Thymus (tissue), 11 donors: ENCODE measurements around the gene UNC5A. TPM values are rescaled to one million over a fixed set of nuclear protein-coding genes. Genes with fewer than 3 reads are reported as not detected.
A peak's percentile ranks its signal among the peaks of the same experiment; 100 is the strongest.

ENCODE experiments used
- DNase-seq, 9 donors: peaks; one replicate each; pipeline ENCODE4 v3.0.0-alpha.2; 2013; ENCODE audit warnings: low spot score in 9 of 9, low read depth in 6 of 9, missing footprints in 1 of 9
- H3K27ac ChIP-seq, 2 donors: one replicate each; pipeline ENCODE4 v1.5.1; 2013; ENCODE audit warnings: control low read depth in 1 of 2, low read depth in 1 of 2, low read length in 1 of 2, mild to moderate bottlenecking in 1 of 2, moderate library complexity in 1 of 2
- H3K27me3 ChIP-seq, 2 donors: one replicate each; pipeline ENCODE4 v1.5.1; 2013; ENCODE audit warnings: low read length in 1 of 2; ENCODE audit not compliant: control insufficient read depth in 2 of 2, insufficient read depth in 1 of 2
- H3K36me3 ChIP-seq, 2 donors: one replicate each; pipeline ENCODE4 v1.5.1; 2013; ENCODE audit warnings: low read length in 1 of 2, mild to moderate bottlenecking in 1 of 2, moderate library complexity in 1 of 2; ENCODE audit not compliant: control insufficient read depth in 2 of 2, insufficient read depth in 2 of 2
- H3K4me1 ChIP-seq, 2 donors: one replicate each; pipeline ENCODE4 v1.5.1; 2013; ENCODE audit warnings: low read length in 2 of 2; ENCODE audit not compliant: control insufficient read depth in 2 of 2, insufficient read depth in 2 of 2
- H3K4me3 ChIP-seq, 2 donors: one replicate each; pipeline ENCODE4 v1.5.1; 2013; ENCODE audit warnings: low read length in 2 of 2, control low read depth in 1 of 2, mild to moderate bottlenecking in 1 of 2
- H3K9me3 ChIP-seq, 2 donors: one replicate each; pipeline ENCODE4 v1.5.1; 2013; ENCODE audit warnings: low read length in 1 of 2, mild to moderate bottlenecking in 1 of 2; ENCODE audit not compliant: control insufficient read depth in 2 of 2, insufficient read depth in 1 of 2
- WGBS: extraction: QIAGEN DNeasy Blood & Tissue Kit; methylation state at CpG from one replicate; pipeline ENCODE4 v1.1.7; 2013; 5-methylcytosine and 5-hydroxymethylcytosine counted together
- polyA plus RNA-seq: library from polyadenylated mRNA; stranded (reverse); fragments of 200-250 nt; gene quantifications from one replicate; pipeline ENCODE4 v1.2.3, GENCODE V29; 2013
- total RNA-seq: library from RNA; stranded (reverse); fragments of 120-200 nt; gene quantifications from one replicate; pipeline ENCODE4 v1.2.4, GENCODE V29; 2013
- donor health status: healthy.

Gene UNC5A
- total and polyA plus RNA-seq, 2 donors: 0.28 to 0.30 TPM

- no peaks in the 10 kb centered on the region for H3K4me1 ChIP-seq
- H3K27me3 ChIP-seq: peaks cover 0 to 50% of the 10 kb centered on the region in 2 donors
- WGBS: 70% methylated on average over 21 of the region's 21 CpGs
- no peaks in the 10 kb centered on the region for H3K36me3 ChIP-seq
- no peak for DNase-seq
- H3K4me3 ChIP-seq: no peak overlapping the region
- H3K9me3 ChIP-seq: no peaks in the 10 kb centered on the region
- no peak overlapping the region for H3K27ac ChIP-seq
Measured at GRCh38 chr5:176797456-176798050, 12.8 kb upstream of the UNC5A start.

- Histone ChIP-seq H3K4me3 (no peak overlapping the region), H3K4me1 (no peaks in the 10 kb centered on the region), H3K27me3 (peaks cover 0 to 49% of the 10 kb centered on the region in 2 donors), H3K27ac (no peak overlapping the region), H3K36me3 (no peaks in the 10 kb centered on the region), H3K9me3 (no peaks in the 10 kb centered on the region)
- DNase-seq: no peak
- WGBS: 90% methylated on average over 33 of the region's 33 CpGs
Measured at GRCh38 chr5:176798086-176798876, 12.1 kb upstream of the UNC5A start.

- WGBS: 89% methylated on average over 12 of the region's 12 CpGs
- H3K4me1 ChIP-seq: no peaks in the 10 kb centered on the region
- H3K27ac ChIP-seq: no peak overlapping the region
- no peak for DNase-seq
- no peaks in the 10 kb centered on the region for H3K9me3 ChIP-seq
- H3K27me3 ChIP-seq: peaks cover 0 to 47% of the 10 kb centered on the region in 2 donors
- H3K4me3 ChIP-seq: no peak overlapping the region
- no peaks in the 10 kb centered on the region for H3K36me3 ChIP-seq
Measured at GRCh38 chr5:176798949-176799348, 11.4 kb upstream of the UNC5A start.

GRCh38 chr5:176799488-176799887, 10.9 kb upstream of the UNC5A start:
- Histone ChIP-seq H3K4me1 (no peaks in the 10 kb centered on the region), H3K27ac (no peak overlapping the region), H3K4me3 (no peak overlapping the region), H3K9me3 (no peaks in the 10 kb centered on the region), H3K27me3 (peaks cover 0 to 47% of the 10 kb centered on the region in 2 donors), H3K36me3 (no peaks in the 10 kb centered on the region)
- DNase-seq: no peak
- WGBS: 94% methylated on average over 12 of the region's 12 CpGs

- Histone ChIP-seq H3K27ac (no peak overlapping the region), H3K4me3 (no peak overlapping the region), H3K9me3 (no peaks in the 10 kb centered on the region), H3K27me3 (peaks cover 0 to 43% of the 10 kb centered on the region in 2 donors), H3K4me1 (no peaks in the 10 kb centered on the region), H3K36me3 (no peaks in the 10 kb centered on the region)
- WGBS: 97% methylated on average over 6 of the region's 6 CpGs
- no peak for DNase-seq
Measured at GRCh38 chr5:176800024-176800423, 10.3 kb upstream of the UNC5A start.

- Histone ChIP-seq H3K9me3 (no peaks in the 10 kb centered on the region), H3K27ac (no peak overlapping the region), H3K4me1 (no peaks in the 10 kb centered on the region), H3K4me3 (no peak overlapping the region), H3K36me3 (no peaks in the 10 kb centered on the region), H3K27me3 (peaks cover 0 to 38% of the 10 kb centered on the region in 2 donors)
- DNase-seq: no peak
- 91% methylated on average over 8 of the region's 8 CpGs for WGBS
Measured at GRCh38 chr5:176802116-176802784, 8.1 kb upstream of the UNC5A start.

GRCh38 chr5:176803068-176803942, 7.1 kb upstream of the UNC5A start:
- Histone ChIP-seq H3K9me3 (no peaks in the 10 kb centered on the region), H3K27ac (no peak overlapping the region), H3K4me3 (no peak overlapping the region), H3K4me1 (no peaks in the 10 kb centered on the region), H3K36me3 (no peaks in the 10 kb centered on the region), H3K27me3 (peaks cover 0 to 39% of the 10 kb centered on the region in 2 donors)
- no peak for DNase-seq
- 68% methylated on average over 24 of the region's 24 CpGs for WGBS

- H3K27ac ChIP-seq: no peak overlapping the region
- H3K36me3 ChIP-seq: no peaks in the 10 kb centered on the region
- H3K4me3 ChIP-seq: no peak overlapping the region
- WGBS: 55% methylated on average over 8 of the region's 8 CpGs
- DNase-seq: peak in 4 of 9 donors; percentile 2 to 40 (median 15)
- H3K4me1 ChIP-seq: no peaks in the 10 kb centered on the region
- H3K27me3 ChIP-seq: peaks cover 5 to 40% of the 10 kb centered on the region in 2 donors
- H3K9me3 ChIP-seq: peaks cover 0 to 3% of the 10 kb centered on the region in 2 donors
Measured at GRCh38 chr5:176803943-176804498, 6.3 kb upstream of the UNC5A start.
